ENCODE results near the gene KCNQ1. TPM values are rescaled to one million over a fixed set of nuclear protein-coding genes. Genes with fewer than 3 reads are reported as not detected.

The KCNQ1 gene
- total RNA-seq, 1 experiment from 2014 or later, result 9.2 TPM

GRCh38 chr11:2400069-2400761, 44.6 kb upstream of the KCNQ1 start, which contains the start of gene TSSC4:
Gene TSSC4 (plus strand): TSS chr11:2400750. CDS start chr11:2402634, 1,884 bp downstream.
- DNase-seq, result peak; percentile 98
- H3K36me3 Mint-ChIP-seq (ENCODE audit: insufficient read depth, unreplicated experiment), result peaks cover 61% of the 10 kb centered on the region
- intact Hi-C loops (cut with micrococcal nuclease; ENCODE audit: unreplicated experiment), result no loop called here
- no TSS peak for BruUV-seq (replicated peaks)
- H3K27ac Mint-ChIP-seq (ENCODE audit: unreplicated experiment), result peak within 1 kb of the TSS; percentile 91
- CTCF ChIA-PET, result interaction anchor here (0.6 to 3.2 kb wide), 16 partner anchors 13 to 733 kb away, joined by 3 to 23 read pairs (median 6); partner anchors contain the start of gene CD81
- H3K27me3 Mint-ChIP-seq (ENCODE audit: unreplicated experiment), result no peaks in the 10 kb centered on the region
- no peaks in the 10 kb centered on the region for H3K4me1 Mint-ChIP-seq (ENCODE audit: low read depth, unreplicated experiment)
- H3K4me3 Mint-ChIP-seq (ENCODE audit: low read depth, unreplicated experiment), result peak within 1 kb of the TSS; percentile 98
- peak; percentile 92 for TF ChIP-seq CTCF (IDR thresholded peaks at IDR 0.05; ENCODE audit: unreplicated experiment)
- no peaks in the 10 kb centered on the region for H3K9me3 Mint-ChIP-seq (ENCODE audit: low read depth, unreplicated experiment)

GRCh38 chr11:2400762-2401435, 43.9 kb upstream of the KCNQ1 start:
- no peak for TF ChIP-seq CTCF (IDR thresholded peaks at IDR 0.05; ENCODE audit: unreplicated experiment)
- H3K27me3 Mint-ChIP-seq (ENCODE audit: unreplicated experiment), result no peaks in the 10 kb centered on the region
- intact Hi-C loops (cut with micrococcal nuclease; ENCODE audit: unreplicated experiment), result no loop called here
- CTCF ChIA-PET, result interaction anchor here (0.6 to 3.2 kb wide), 17 partner anchors 13 to 734 kb away, joined by 3 to 23 read pairs (median 6); partner anchors contain the start of gene CD81
- peaks cover 66% of the 10 kb centered on the region for H3K36me3 Mint-ChIP-seq (ENCODE audit: insufficient read depth, unreplicated experiment)
- H3K9me3 Mint-ChIP-seq (ENCODE audit: low read depth, unreplicated experiment), result no peaks in the 10 kb centered on the region
- peak overlapping the region; percentile 98 for H3K4me3 Mint-ChIP-seq (ENCODE audit: low read depth, unreplicated experiment)
- H3K4me1 Mint-ChIP-seq (ENCODE audit: low read depth, unreplicated experiment), result no peaks in the 10 kb centered on the region
- peak overlapping the region; percentile 91 for H3K27ac Mint-ChIP-seq (ENCODE audit: unreplicated experiment)
- BruUV-seq (replicated peaks), result TSS peak; percentile 76
- DNase-seq, result no peak

- peak overlapping the region; percentile 98 for H3K4me3 Mint-ChIP-seq (ENCODE audit: low read depth, unreplicated experiment)
- peaks cover 60% of the 10 kb centered on the region for H3K36me3 Mint-ChIP-seq (ENCODE audit: insufficient read depth, unreplicated experiment)
- H3K4me1 Mint-ChIP-seq (ENCODE audit: low read depth, unreplicated experiment), result no peaks in the 10 kb centered on the region
- DNase-seq, result no peak
- H3K9me3 Mint-ChIP-seq (ENCODE audit: low read depth, unreplicated experiment), result no peaks in the 10 kb centered on the region
- H3K27me3 Mint-ChIP-seq (ENCODE audit: unreplicated experiment), result peaks cover under 1% of the 10 kb centered on the region
- TF ChIP-seq CTCF (IDR thresholded peaks at IDR 0.05; ENCODE audit: unreplicated experiment), result no peak
- peak overlapping the region; percentile 91 for H3K27ac Mint-ChIP-seq (ENCODE audit: unreplicated experiment)
- CTCF ChIA-PET, result interaction anchor here (0.6 to 1.5 kb wide), 3 partner anchors 18 to 177 kb away, joined by 3 to 9 read pairs (median 5); partner anchors contain the start of gene CD81
- intact Hi-C loops (cut with micrococcal nuclease; ENCODE audit: unreplicated experiment), result no loop called here
- no TSS peak for BruUV-seq (replicated peaks)
Observed at GRCh38 chr11:2401436-2401984, 43.3 kb upstream of the KCNQ1 start.

GRCh38 chr11:2402106-2402505, 42.7 kb upstream of the KCNQ1 start:
- Mint-ChIP-seq H3K36me3 (ENCODE audit: insufficient read depth, unreplicated experiment) (peaks cover 58% of the 10 kb centered on the region), H3K4me1 (ENCODE audit: low read depth, unreplicated experiment) (no peaks in the 10 kb centered on the region), H3K27me3 (ENCODE audit: unreplicated experiment) (peaks cover 7% of the 10 kb centered on the region), H3K4me3 (ENCODE audit: low read depth, unreplicated experiment) (peak overlapping the region; percentile 98), H3K27ac (ENCODE audit: unreplicated experiment) (no peak overlapping the region), H3K9me3 (ENCODE audit: low read depth, unreplicated experiment) (no peaks in the 10 kb centered on the region)
- TF ChIP-seq CTCF (IDR thresholded peaks at IDR 0.05; ENCODE audit: unreplicated experiment), result no peak
- BruUV-seq (replicated peaks), result no TSS peak
- intact Hi-C loops (cut with micrococcal nuclease; ENCODE audit: unreplicated experiment), result no loop called here
- CTCF ChIA-PET, result no interaction called here
- DNase-seq, result no peak

All from Calu3 (cell line).